Fibroblast of pulmonary artery (primary cell): ENCODE measurements around the gene SPINT1.

Experiments used
- DNase-seq: peaks from one replicate; pipeline ENCODE4 v3.0.0-alpha.2; 2010; ENCODE audit warnings: low read depth
- H3K4me3 ChIP-seq: replicated peaks from 2 replicates; pipeline ENCODE4 v1.5.1; 2011; ENCODE audit warnings: low read depth, mild to moderate bottlenecking, control low read depth, low read length, moderate library complexity
- TF ChIP-seq, protein P1 (sequence below): IDR thresholded peaks from 2 replicates; pipeline ENCODE4 v1.5.1; 2011; ENCODE audit warnings: mild to moderate bottlenecking, control low read depth, low read length, inconsistent platforms; ENCODE audit errors: missing control alignments

Gene SPINT1

DNA sequence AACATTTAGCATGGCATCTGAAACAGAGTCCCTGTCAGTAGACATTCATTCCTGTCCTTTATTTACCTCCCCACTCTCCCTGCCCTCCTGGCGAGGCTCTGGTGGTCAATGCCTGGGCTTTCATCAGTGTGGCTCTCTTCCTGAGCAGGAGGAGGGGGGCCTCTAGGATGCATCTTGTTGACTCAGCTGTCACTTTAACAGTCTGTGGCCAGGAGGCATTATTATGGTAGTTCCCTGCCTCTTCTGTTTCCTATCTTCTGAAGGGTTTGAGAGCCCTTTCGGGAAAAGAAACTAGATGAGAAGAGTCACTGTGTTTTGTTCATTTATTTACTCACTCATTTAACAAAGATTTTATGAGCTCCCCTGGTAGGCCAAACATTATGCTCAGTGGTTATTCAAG, 13.0 kb upstream of the SPINT1 start:
- no peak overlapping the region for H3K4me3 ChIP-seq
- no peak for DNase-seq
- TF ChIP-seq, protein P1, sequence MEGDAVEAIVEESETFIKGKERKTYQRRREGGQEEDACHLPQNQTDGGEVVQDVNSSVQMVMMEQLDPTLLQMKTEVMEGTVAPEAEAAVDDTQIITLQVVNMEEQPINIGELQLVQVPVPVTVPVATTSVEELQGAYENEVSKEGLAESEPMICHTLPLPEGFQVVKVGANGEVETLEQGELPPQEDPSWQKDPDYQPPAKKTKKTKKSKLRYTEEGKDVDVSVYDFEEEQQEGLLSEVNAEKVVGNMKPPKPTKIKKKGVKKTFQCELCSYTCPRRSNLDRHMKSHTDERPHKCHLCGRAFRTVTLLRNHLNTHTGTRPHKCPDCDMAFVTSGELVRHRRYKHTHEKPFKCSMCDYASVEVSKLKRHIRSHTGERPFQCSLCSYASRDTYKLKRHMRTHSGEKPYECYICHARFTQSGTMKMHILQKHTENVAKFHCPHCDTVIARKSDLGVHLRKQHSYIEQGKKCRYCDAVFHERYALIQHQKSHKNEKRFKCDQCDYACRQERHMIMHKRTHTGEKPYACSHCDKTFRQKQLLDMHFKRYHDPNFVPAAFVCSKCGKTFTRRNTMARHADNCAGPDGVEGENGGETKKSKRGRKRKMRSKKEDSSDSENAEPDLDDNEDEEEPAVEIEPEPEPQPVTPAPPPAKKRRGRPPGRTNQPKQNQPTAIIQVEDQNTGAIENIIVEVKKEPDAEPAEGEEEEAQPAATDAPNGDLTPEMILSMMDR = no peak

DNA sequence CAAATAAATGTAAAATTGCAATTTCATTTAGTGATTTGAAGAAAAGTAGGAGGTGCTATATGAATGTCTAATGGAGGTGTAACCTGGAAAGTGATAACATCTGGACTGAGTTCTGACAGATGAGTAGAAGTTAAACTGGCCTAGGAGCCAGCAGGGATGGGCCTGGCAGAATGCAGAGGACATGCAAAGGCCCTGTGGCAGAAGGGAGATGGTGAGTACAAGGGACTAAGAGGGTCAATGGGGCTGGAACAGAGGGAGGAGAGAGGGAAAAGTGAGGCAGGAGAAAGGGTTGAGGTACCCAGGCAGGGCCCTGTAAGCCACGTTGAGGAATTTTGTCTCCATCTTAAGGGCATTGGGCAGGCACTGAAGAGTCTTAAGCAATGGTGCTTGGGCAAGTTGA, 12.0 kb upstream of the SPINT1 start:
- DNase-seq = no peak
- H3K4me3 ChIP-seq = no peak overlapping the region
- TF ChIP-seq, protein P1 = no peak

GRCh38 chr15:40832903-40833302, 10.9 kb upstream of the SPINT1 start:
- no peak for DNase-seq
- no peak overlapping the region for H3K4me3 ChIP-seq
- TF ChIP-seq, protein P1 = no peak

DNA sequence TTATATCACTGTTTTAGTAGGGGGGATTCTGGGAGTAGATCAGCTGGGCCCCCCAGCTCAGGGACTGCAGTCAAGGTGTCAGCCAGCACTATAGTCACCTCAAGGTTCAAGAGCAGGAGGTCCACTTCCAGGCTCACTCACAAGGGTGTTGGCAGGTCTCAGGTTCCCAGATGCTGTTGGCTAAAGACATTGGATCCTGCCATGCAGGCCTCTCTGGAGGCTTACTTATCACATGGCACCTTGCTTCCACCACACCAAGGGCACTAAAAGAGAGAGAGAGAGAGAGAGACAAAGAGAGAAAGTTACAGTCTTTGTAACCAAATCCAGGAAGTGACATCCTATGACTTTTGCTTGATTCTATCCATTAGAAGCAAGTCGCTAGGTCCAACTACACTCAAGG, 7.8 kb upstream of the SPINT1 start:
- TF ChIP-seq, protein P1 = no peak
- DNase-seq = no peak
- H3K4me3 ChIP-seq = no peak overlapping the region

DNA sequence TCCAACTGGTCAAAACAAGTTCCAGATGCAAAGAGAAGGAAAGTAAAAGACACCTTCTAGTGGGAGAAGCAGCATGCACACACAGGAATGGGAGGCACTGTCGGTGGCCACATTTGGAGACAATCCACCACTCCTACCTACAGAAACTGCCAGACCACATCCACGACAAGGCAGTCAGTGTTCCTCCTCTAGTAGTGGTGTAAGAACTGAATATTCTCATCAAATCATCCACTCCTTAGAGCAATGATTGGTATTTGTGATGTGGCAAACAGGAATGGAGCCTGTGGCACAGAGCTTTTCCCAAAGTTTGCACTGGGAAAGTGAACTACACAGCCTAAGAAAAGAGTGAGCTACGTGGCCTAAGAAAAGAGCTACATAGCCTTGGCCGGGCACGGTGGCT, 5.1 kb upstream of the SPINT1 start:
- DNase-seq = no peak
- TF ChIP-seq, protein P1 = no peak
- no peak overlapping the region for H3K4me3 ChIP-seq

DNA sequence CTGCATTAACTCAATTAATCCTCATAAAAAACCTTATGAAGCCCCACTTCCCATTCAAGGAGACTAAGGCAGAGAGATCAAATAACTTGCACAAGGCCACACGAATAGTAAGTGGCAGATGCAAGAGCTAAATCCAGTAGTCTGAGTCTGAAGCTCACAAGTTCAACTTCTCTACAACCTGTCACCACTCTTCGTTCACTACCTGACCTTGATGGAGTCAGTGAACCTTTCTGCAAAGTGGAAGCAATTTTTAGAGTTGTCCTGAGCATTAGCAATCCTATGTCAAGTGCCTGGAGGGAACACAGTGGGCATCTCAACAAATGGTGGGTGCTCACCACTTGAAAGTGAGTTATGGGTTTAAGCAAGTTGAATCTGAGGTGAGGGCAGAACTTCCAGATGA, 2.1 kb upstream of the SPINT1 start:
- TF ChIP-seq, protein P1 = no peak
- no peak for DNase-seq

GRCh38 chr15:40843261-40843884, 475 bp upstream of the SPINT1 start:
- H3K4me3 ChIP-seq = no peak overlapping the region
- TF ChIP-seq, protein P1 = no peak
- no peak for DNase-seq

More for the DNA sequence above, 2.1 kb upstream of the SPINT1 start:
- no peak overlapping the region for H3K4me3 ChIP-seq
